Common myeloid progenitor, CD34-positive (primary cell): ENCODE measurements around the gene DMTF1.

Source experiments
- CTCF ChIA-PET: fragments of 350-600 bp; sonication (Branson Sonifier 250); formaldehyde crosslinking; loops from one replicate; lab custom pipeline; 2021; ENCODE audit warnings: antibody characterized with exemption; lab: Charles Lee
- POLR2A ChIA-PET: fragments of 350-600 bp; sonication (Branson Sonifier 250); formaldehyde crosslinking; loops from one replicate; lab custom pipeline; 2021; ENCODE audit warnings: antibody characterized with exemption; lab: Charles Lee
- DNase-seq, 3 donors: peaks; one replicate each; pipeline versions ENCODE4 v3.0.0 to v3.0.0-alpha.2; 2013
- H3K27ac ChIP-seq, 2 experiments: 1 replicate in 1 of 2; 2 replicates in 1 of 2; pipeline ENCODE4 v1.7.0; 2013; ENCODE audit warnings: inconsistent platforms in 2 of 2, low read length in 2 of 2, mild to moderate bottlenecking in 2 of 2, low read depth in 1 of 2, moderate library complexity in 1 of 2; ENCODE audit not compliant: severe bottlenecking in 2 of 2, insufficient read depth in 1 of 2, poor library complexity in 1 of 2
- H3K27me3 ChIP-seq, 5 experiments: replicated peaks in 2 of 5; 1 replicate in 3 of 5; 2 replicates in 2 of 5; pipeline versions ENCODE4 v1.6.1 to v1.7.0; 2013; ENCODE audit warnings: low read length in 4 of 5, mild to moderate bottlenecking in 2 of 5, moderate library complexity in 2 of 5, inconsistent platforms in 1 of 5; ENCODE audit not compliant: insufficient read depth in 5 of 5, control insufficient read depth in 4 of 5
- H3K36me3 ChIP-seq, 4 experiments: 1 replicate in 2 of 4; 2 replicates in 2 of 4; pipeline versions ENCODE4 v1.6.1 to v1.7.0; 2013; ENCODE audit warnings: low read length in 3 of 4, control low read depth in 1 of 4, mild to moderate bottlenecking in 1 of 4; ENCODE audit not compliant: control insufficient read depth in 4 of 4, insufficient read depth in 4 of 4
- H3K4me1 ChIP-seq, 4 experiments: 1 replicate in 3 of 4; 2 replicates in 1 of 4; pipeline versions ENCODE4 v1.6.1 to v1.7.1; 2013; ENCODE audit warnings: low read length in 3 of 4, mild to moderate bottlenecking in 3 of 4, control low read depth in 1 of 4, inconsistent platforms in 1 of 4, moderate library complexity in 1 of 4; ENCODE audit not compliant: control insufficient read depth in 4 of 4, insufficient read depth in 4 of 4; ENCODE audit errors: control extremely low read depth in 1 of 4
- H3K4me3 ChIP-seq, 7 experiments: 1 replicate in 4 of 7; 2 replicates in 3 of 7; pipeline versions ENCODE4 v1.5.1 to v1.7.0; 2013; ENCODE audit warnings: mild to moderate bottlenecking in 7 of 7, low read length in 6 of 7, moderate library complexity in 6 of 7, inconsistent platforms in 2 of 7, low read depth in 2 of 7, control low read depth in 1 of 7; ENCODE audit not compliant: insufficient read depth in 4 of 7, control insufficient read depth in 1 of 7; ENCODE audit errors: extremely low read depth in 1 of 7
- H3K9me3 ChIP-seq, 5 experiments: 1 replicate in 4 of 5; 2 replicates in 1 of 5; pipeline versions ENCODE4 v1.6.1 to v1.7.1; 2013; ENCODE audit warnings: low read length in 4 of 5, mild to moderate bottlenecking in 2 of 5, inconsistent platforms in 1 of 5, low read depth in 1 of 5, moderate library complexity in 1 of 5; ENCODE audit not compliant: control insufficient read depth in 4 of 5, insufficient read depth in 2 of 5; ENCODE audit errors: control extremely low read depth in 1 of 5
- WGBS: methylation state at CpG from one replicate; pipeline ENCODE4 v1.1.5; 2013; ENCODE audit not compliant: insufficient coverage; 5-methylcytosine and 5-hydroxymethylcytosine counted together

Gene DMTF1

DNA sequence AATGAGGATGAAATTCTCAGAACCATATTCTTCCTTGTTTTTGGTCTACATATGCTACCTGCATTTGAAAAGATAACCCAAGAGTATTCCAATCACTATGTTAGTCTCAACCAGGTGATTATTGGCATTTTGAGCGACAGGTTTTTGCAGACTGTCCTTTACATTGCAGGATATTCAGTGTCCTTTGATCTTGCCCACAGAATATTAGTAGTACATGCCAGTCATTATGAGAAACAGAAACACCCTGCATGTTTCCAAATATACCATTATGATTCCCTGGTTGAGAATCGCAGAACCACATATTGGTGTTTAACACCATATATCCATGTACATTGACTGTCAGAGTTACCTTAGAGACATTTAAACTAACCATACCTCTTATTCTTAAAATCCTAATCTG, 36.7 kb downstream of the DMTF1 start:
- no peak overlapping the region for H3K27ac ChIP-seq
- ChIA-PET CTCF (no interaction called here), POLR2A (no interaction called here)
- H3K36me3 ChIP-seq, result peaks cover 34 to 96% (median 74%) of the 10 kb centered on the region in 4 experiments
- WGBS, result 100% methylated on average over 2 of the region's 2 CpGs
- no peaks in the 10 kb centered on the region for H3K4me1 ChIP-seq
- no peak for DNase-seq
- no peaks in the 10 kb centered on the region for H3K27me3 ChIP-seq
- H3K9me3 ChIP-seq, result no peaks in the 10 kb centered on the region
- H3K4me3 ChIP-seq, result no peak overlapping the region

DNA sequence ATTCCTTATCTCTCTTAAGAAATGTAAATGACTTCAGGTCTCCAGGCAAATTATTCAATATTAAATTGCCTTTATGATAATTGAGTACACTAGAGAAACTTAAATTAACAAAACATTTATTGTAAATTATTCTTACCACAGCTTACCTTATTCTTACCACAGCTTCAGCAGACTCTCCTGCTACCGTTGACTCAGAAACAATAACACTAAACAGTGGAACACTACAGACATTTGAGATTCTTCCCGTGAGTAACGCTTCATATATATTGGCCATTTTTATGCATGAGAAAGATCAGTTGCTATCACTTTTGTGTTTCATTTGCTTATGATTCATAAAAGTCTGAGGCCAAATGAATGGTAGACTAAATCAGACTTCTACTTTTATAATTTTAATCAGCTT, 38.5 kb downstream of the DMTF1 start:
- 93% methylated on average over 3 of the region's 3 CpGs for WGBS
- peaks cover 35 to 96% (median 70%) of the 10 kb centered on the region in 4 experiments for H3K36me3 ChIP-seq
- POLR2A ChIA-PET, result no interaction called here

GRCh38 chr7:87192784-87193487, 40.7 kb downstream of the DMTF1 start:
- no peak overlapping the region for H3K4me3 ChIP-seq
- H3K4me1 ChIP-seq, result no peaks in the 10 kb centered on the region
- 100% methylated on average over 1 of the region's 6 CpGs for WGBS
- POLR2A ChIA-PET, result interaction anchor here (1.1 kb wide), 1 partner anchor 40 kb away, joined by 3 read pairs; no protein-coding TSS in a partner anchor
- no peaks in the 10 kb centered on the region for H3K9me3 ChIP-seq
- no peaks in the 10 kb centered on the region for H3K27me3 ChIP-seq
- peaks cover 43 to 97% (median 71%) of the 10 kb centered on the region in 4 experiments for H3K36me3 ChIP-seq
- no peak for DNase-seq
- no peak overlapping the region for H3K27ac ChIP-seq
- CTCF ChIA-PET, result interaction anchor here (1.1 to 2.4 kb wide), 3 partner anchors 13 to 21 kb away, joined by 3 to 6 read pairs (median 4); no protein-coding TSS in a partner anchor

More for the DNA sequence above, 38.5 kb downstream of the DMTF1 start:
- Histone ChIP-seq H3K27me3 (no peaks in the 10 kb centered on the region), H3K9me3 (no peaks in the 10 kb centered on the region), H3K27ac (no peak overlapping the region), H3K4me1 (no peaks in the 10 kb centered on the region), H3K4me3 (no peak overlapping the region)
- DNase-seq, result no peak
- CTCF ChIA-PET, result interaction anchor here (2.3 kb wide), 1 partner anchor 18 kb away, joined by 7 read pairs; no protein-coding TSS in a partner anchor

DNA sequence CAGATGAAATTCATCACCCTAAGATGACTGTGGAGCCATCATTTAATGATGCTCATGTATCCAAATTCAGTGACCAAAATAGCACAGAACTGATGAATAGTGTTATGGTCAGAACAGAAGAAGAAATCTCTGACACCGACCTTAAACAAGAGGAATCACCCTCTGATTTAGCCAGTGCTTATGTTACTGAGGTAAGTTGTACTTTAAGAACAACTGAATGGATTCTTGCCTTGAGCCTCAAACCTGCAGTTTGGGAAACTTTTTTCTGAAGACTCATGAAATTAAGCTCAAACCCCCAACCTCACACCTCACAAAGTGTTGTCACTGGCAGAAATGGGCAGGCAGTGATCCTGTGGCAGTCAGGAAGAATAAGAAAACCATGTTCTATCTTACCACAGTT, 41.7 kb downstream of the DMTF1 start:
- Histone ChIP-seq H3K4me1 (no peaks in the 10 kb centered on the region), H3K36me3 (peaks cover 37 to 94% (median 69%) of the 10 kb centered on the region in 4 experiments), H3K9me3 (no peaks in the 10 kb centered on the region), H3K27me3 (no peaks in the 10 kb centered on the region), H3K27ac (no peak overlapping the region), H3K4me3 (no peak overlapping the region)
- no CpG with 5 or more reads among the region's 1 CpG for WGBS
- CTCF ChIA-PET, result interaction anchor here (0.7 to 2.4 kb wide), 3 partner anchors 8 to 26 kb away, joined by 3 to 6 read pairs (median 4); partner anchors contain the start of gene TMEM243
- no peak for DNase-seq
- POLR2A ChIA-PET, result interaction anchor here (1.1 kb wide), 1 partner anchor 41 kb away, joined by 3 read pairs; no protein-coding TSS in a partner anchor

DNA sequence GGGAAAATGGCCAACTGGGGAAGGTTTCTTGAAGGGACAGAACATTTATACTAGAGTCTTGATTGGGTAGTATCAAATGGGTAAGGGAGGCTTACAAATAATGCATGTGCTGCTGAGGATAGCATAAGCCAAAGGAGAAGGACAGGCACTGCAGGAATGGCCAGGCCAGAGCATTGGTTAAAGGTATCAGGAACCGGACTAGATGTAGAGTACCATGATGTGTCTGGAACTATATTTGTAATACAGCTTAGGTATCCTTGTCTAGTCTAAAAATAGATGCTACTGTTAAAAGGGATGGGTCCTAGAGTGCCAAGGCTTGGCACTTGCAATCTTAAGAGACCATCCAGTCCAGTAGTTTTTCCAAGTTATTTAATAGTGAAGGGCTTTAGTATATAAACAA, 47.0 kb downstream of the DMTF1 start:
- ChIA-PET CTCF (interaction anchor here (0.9 to 1.6 kb wide), 3 partner anchors 26 to 52 kb away, joined by 3 to 4 read pairs (median 4); no protein-coding TSS in a partner anchor), POLR2A (no interaction called here)
- WGBS, result 100% methylated on average over 1 of the region's 1 CpG
- peaks cover 15 to 80% (median 48%) of the 10 kb centered on the region in 4 experiments for H3K36me3 ChIP-seq
- no peak for DNase-seq
- H3K4me1 ChIP-seq, result no peaks in the 10 kb centered on the region
- peaks cover 0 to 9% (median 0%) of the 10 kb centered on the region in 5 experiments for H3K9me3 ChIP-seq
- H3K4me3 ChIP-seq, result no peak overlapping the region
- no peak overlapping the region for H3K27ac ChIP-seq
- H3K27me3 ChIP-seq, result no peaks in the 10 kb centered on the region

DNA sequence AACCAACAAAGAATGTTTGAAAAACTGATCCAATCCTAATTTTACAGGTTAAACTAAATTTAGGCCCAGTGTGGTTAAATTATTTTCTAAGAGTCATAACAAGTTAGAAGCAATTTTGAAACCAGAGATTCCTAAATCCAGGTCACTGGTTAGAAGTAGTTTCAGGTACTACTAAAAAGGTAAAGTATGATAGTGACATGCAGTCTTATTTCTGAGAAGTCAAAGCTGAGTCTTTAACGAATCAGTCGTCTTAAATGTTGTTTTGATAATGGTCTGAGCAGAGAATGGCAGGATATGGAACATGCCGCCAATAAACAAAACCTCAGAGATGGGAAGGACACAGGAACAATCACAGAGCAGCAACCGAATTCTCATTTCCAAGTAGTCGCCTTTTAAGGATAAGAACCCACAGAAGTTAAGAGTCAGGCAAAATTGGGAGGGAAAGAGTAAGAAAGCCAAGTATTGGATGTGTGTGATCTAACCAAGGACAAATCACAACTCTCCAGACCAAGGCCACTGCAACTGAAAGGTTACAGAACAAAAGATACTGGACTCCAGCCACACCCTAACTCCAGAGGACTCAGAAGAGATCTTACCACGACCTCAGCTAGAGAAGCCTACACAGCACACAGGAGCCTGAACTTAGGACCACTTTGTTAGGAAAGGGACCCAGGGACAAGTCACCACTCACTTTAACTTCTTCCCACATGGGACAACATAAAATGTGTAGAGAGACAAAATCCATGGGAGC, 47.6 kb downstream of the DMTF1 start:
- DNase-seq, result no peak
- no peak overlapping the region for H3K27ac ChIP-seq
- H3K4me1 ChIP-seq, result no peaks in the 10 kb centered on the region
- H3K36me3 ChIP-seq, result peaks cover 13 to 74% (median 45%) of the 10 kb centered on the region in 4 experiments
- no peaks in the 10 kb centered on the region for H3K27me3 ChIP-seq
- ChIA-PET CTCF (no interaction called here), POLR2A (no interaction called here)
- WGBS, result 95% methylated on average over 5 of the region's 6 CpGs
- no peak overlapping the region for H3K4me3 ChIP-seq
- peaks cover 0 to 13% (median 5%) of the 10 kb centered on the region in 5 experiments for H3K9me3 ChIP-seq
